GM18951 (cell line): ENCODE measurements around the gene PAQR5.

Experiments
- POLR2A ChIP-seq: IDR thresholded peaks from 4 replicates; pipeline ENCODE4 v1.6.1; 2011; ENCODE audit warnings: mild to moderate bottlenecking; ENCODE audit not compliant: insufficient read length, insufficient read depth; ENCODE audit errors: extremely low read depth
- in situ Hi-C: fragments of 300-500 bp; cut with MboI; formaldehyde crosslinking; loops from one replicate; pipeline ENCODE4 v1.12.0; 2022; ENCODE audit warnings: low sequenced_read_pairs, mixed read lengths, inconsistent platforms; ENCODE audit not compliant: unreplicated experiment

PAQR5 gene

DNA sequence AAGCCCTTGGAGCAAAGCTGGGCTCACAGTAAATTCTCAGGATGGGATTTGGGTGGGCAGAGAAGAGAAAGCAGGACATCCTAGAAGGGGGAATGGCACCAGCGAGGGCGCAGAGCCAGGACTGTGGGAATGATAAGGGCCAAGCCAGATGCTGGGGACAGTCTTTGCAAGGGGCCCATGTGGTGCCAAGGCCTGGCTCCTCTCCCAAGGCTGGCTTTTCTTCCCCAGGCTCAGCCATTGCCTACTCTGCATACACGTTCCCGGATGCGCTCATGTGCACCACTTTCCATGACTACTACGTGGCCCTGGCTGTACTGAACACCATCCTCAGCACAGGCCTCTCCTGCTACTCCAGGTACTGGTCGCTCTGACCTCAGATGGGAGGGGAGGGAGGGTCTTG is 90.7 kb downstream of the PAQR5 start:
- in situ Hi-C loops: loop anchor here (25.0 kb wide), 1 partner anchor 327 kb away; no protein-coding TSS in a partner anchor
- no peak for TF ChIP-seq POLR2A

DNA sequence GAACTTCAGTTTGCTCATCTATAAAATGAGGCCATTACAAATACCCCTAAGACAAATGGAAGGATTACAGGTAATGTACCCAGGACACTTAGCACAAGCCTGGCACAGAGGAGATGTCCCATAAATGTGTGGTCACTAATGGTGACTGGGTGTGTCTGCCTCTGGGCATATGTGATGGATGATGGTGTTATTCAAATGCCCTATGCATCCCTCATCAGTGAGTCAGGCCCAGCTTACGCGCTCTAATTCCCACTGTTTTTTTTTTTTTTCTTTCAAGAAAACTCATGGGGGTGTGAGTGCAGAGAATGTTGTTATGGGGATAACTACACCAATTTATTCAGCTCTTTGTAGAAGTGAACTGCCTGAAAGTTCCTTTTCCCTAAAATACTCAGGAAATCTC is 91.9 kb downstream of the PAQR5 start:
- in situ Hi-C loops: loop anchor here (25.0 kb wide), 1 partner anchor 328 kb away; no protein-coding TSS in a partner anchor
- no peak for TF ChIP-seq POLR2A

DNA sequence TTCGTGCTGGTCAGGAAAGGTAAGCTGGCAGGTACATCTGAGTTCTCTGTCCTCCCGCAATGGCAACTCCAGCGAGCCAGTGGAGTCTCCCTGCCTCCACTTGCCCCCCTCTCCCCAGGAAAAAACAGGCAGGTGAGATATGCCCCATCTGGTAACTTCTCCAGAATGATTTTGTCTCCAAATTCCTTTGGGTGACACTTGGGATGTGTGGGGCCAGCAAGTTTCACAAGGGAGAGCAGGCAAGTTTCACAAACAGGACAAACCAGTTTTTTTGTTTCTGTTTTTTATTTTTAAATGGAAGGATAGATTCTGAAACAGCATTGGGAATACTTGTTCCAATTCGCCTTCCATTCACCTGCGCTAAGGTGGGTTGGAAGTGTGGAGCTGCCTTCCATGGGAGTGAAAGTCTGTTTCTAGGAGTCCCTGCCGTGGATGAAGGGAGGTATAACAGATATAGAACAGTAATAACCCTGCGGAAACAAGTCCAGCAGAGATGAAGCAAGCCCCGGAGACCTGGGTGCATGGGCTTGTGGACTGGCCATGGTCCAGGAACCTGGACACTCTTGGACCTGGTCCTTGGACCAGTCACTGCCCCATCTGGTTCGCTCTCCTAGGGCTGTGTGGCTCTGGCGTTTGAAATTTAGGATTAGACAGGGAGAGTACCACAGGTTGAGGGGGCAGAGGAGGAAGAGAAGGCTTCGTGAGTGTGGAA is 92.5 kb downstream of the PAQR5 start:
- in situ Hi-C loops: loop anchor here (25.0 kb wide), 1 partner anchor 329 kb away; no protein-coding TSS in a partner anchor
- TF ChIP-seq POLR2A: no peak

DNA sequence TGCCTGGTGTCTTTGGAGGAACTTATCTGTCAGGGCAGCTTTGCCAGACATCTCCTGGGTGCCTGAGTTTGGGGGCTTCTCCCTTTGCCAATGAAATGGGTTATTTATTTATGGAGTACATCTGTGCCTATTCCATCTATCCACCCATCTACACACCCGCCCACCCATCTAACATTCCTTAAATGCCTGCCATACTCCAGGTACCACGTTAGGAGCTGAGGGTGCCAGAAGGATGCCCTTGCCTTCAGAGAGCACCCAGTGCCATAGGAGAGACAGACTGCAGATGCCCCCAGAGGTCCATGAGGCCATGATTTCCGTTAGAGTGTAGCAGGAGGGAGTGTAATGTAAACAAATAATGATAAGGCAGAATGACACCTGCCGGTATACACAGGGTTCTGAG is 93.6 kb downstream of the PAQR5 start:
- no peak for TF ChIP-seq POLR2A

DNA sequence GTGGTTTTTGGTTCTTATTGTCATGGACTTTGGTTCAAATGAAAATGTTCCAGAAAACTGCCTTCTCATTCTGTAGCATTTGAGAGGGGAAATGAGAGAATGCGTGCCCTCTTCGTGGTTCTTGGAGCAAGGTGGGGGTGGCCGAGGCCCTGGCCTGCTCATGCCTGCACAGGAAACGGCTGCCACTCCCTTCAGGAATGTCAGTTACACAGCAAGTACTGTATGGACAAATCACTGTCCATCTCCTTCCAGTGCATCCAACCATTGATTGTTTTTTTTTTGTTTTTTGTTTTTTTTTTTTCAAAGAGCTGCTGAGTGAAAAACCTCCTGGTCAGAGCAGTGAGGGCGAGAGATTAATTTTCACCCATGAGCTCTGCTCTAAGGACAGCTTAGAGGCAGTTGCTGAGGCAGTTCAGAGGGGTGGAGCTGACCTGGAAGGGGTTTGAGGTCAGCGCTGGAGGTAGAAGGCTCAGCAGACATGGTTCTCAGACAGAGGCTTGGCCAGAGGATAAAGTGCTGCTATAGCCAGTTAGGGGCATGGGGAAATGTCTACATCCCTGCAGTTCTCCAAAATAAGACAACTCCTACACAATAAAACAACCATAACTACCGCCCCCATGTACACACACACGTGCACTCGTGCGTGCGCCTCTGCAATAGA is 95.2 kb downstream of the PAQR5 start:
- no peak for TF ChIP-seq POLR2A
- in situ Hi-C loops: loop anchor here (25.0 kb wide), 1 partner anchor 332 kb away; no protein-coding TSS in a partner anchor

More for the DNA sequence above, 93.6 kb downstream of the PAQR5 start:
- in situ Hi-C loops: loop anchor here (25.0 kb wide), 1 partner anchor 330 kb away; no protein-coding TSS in a partner anchor

DNA sequence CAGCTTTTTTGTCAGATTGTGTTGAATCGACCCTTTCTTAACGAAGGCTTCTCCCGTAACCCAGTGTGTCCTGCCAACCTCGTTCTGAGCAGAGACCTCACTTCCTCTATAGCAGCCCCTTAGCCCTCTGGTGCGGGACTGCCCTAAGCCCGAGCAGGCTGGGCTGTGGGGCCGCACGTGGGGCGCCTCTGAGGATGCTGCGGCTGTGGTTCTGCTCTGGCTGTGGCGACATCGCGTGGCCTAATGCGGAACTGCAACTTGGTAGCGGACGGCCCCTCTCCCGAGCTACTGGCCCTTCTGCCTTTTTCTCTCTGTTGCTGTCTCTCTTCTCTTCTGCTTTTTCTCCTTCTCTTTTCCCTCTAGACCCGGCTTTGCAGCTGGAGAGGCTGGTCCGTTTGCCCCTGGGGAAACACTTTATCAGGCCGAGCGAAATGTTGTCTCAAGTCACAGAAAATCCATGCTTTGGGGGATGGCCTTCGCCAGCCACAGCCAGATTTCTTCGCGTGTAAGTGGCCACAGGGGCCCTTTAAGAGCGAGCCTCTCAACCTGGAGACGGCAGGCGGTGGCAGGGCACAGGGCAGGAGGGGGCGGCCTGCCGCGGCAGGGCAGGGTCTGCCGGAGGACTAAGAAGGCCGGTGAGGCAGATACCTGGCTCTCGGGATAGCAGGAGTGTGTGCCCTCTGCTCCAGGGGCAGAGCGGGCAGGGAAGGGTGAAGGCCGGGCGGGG is 96.0 kb downstream of the PAQR5 start:
- no peak for TF ChIP-seq POLR2A
- in situ Hi-C loops: loop anchor here (25.0 kb wide), 1 partner anchor 332 kb away; no protein-coding TSS in a partner anchor

DNA sequence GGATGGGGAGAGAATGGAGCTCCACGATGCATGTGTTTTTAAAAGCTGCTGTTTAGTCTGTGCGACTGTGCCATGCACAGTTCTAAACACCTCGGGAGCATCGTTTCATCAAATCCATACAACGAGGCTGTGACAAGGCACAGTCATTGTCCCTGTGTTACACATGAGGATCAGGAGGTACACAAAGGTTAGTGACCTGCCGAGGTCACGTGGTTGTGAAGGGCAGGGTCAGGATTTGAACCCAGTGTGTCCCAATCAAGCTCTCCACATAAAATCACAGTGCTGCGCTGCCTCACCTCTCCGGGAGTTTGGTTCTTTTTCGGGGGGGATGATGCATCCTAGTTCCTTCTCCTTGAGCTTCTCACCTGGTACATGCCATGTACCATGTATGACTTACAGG is 96.7 kb downstream of the PAQR5 start:
- in situ Hi-C loops: loop anchor here (25.0 kb wide), 1 partner anchor 333 kb away; no protein-coding TSS in a partner anchor
- TF ChIP-seq POLR2A: no peak

DNA sequence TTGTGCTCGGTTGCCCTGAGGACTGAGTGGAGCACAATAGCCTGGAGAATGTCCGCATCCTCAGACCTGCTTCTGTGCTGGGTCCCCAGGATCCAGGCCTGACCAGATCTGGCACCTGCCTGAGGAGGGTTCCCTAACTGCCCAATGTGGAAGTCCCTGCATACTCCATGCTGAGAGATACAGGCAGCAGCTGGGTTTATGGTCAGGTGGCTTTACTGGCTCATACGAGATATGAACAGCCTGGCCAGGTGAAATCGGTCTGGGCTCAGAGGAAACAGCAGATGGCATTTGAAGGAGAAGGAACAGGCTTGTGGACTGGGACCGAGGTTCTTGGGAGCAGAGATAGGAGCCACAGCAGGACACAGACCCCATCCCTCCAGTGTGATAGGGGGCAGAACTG is 97.3 kb downstream of the PAQR5 start:
- TF ChIP-seq POLR2A: no peak
- in situ Hi-C loops: loop anchor here (25.0 kb wide), 1 partner anchor 334 kb away; no protein-coding TSS in a partner anchor

DNA sequence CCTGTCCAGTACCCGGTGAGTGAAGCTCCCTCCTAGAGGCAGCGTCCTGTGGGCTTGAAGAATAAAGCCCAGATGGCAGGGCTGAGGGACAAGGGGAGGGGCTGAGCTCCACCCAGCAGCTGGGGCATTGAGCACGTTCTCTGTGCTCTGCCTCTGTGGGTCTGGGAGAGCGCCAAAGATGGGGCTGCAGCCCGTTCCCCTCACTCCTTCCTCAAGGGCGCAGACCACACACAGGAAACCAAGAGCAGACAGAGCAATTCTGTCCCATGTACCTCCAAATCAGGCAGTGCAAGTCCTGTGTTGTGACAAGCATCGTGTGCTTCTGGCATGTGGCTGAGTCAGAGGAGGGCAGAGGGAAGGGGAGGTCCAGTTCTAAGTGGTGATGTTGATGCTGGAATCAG is 99.8 kb downstream of the PAQR5 start:
- TF ChIP-seq POLR2A: no peak
- in situ Hi-C loops: loop anchor here (25.0 kb wide), 1 partner anchor 336 kb away; no protein-coding TSS in a partner anchor

DNA sequence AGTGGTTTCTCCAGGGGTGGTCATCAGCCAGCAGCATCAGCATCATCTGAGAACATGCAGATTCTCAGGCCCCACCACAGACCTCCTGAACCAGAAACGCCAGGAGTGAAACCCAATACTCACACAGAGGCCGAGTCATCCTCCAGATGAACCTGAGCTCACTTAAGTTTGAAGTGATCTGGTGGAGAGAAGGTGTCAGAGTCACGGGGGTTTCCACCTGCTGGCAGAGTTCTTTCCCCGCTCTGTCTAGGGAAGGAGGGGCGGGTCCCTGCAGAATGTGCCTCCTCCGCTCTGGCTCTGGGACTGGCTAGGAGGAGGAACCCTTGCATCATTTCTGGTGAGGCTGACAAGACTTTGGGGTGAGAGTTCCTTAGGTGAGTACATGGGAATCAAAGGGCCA is 102.1 kb downstream of the PAQR5 start:
- in situ Hi-C loops: no loop called here
- no peak for TF ChIP-seq POLR2A

DNA sequence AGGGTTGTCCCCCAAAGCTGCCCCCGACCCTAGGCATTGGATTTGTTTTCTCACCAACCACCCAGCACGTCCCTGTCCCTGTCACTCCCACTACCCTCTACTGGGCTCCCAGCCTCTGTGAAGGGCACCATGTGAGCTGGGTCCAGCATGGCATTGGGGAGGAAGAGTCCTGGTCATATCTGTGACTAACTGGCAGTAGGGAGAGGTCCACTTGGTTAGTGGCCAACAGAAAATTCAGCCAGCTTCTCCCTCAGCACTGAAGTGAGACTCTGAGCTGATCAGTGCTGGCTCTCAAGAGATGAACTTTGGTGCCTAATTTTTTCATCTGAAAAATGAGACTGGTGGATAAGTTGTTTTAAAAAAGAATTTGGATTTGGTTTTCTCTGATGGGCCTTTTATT is 104.1 kb downstream of the PAQR5 start:
- no peak for TF ChIP-seq POLR2A
- in situ Hi-C loops: no loop called here

DNA sequence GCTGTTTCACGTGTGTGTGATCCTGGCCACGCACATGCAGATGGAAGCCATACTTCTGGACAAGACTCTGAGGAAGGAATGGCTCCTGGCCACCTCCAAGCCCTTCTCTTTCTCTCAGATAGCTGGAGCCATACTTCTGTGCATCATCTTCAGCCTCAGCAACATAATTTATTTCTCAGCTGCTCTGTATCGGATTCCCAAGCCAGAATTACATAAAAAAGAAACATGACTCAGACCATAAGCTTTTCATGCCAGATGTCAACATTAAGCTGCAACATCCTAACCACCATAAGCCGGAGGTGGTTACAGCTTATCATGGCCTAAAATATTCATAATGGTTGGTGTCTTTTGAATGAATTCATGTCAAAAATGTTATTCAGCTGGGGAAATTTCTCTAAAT is 104.9 kb downstream of the PAQR5 start:
- in situ Hi-C loops: no loop called here
- TF ChIP-seq POLR2A: no peak

DNA sequence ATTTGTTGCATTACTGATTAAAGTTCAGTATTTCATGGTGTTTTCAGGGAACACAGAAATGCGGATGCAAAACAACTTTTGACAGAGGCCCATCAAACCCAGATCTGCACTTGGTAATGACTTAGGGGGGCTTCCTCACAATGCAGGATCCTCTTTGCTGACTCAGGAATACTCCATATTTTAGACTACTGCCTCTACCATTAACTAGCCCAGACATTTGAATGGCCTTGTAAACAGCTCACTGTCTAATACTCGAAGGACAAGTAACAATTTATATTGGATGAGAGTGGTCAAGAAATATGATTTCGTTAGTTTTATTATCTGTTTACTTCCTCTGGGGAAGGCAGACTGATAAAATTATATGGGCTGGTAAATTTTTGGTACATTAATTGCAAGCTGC is 106.4 kb downstream of the PAQR5 start:
- TF ChIP-seq POLR2A: no peak
- in situ Hi-C loops: no loop called here

DNA sequence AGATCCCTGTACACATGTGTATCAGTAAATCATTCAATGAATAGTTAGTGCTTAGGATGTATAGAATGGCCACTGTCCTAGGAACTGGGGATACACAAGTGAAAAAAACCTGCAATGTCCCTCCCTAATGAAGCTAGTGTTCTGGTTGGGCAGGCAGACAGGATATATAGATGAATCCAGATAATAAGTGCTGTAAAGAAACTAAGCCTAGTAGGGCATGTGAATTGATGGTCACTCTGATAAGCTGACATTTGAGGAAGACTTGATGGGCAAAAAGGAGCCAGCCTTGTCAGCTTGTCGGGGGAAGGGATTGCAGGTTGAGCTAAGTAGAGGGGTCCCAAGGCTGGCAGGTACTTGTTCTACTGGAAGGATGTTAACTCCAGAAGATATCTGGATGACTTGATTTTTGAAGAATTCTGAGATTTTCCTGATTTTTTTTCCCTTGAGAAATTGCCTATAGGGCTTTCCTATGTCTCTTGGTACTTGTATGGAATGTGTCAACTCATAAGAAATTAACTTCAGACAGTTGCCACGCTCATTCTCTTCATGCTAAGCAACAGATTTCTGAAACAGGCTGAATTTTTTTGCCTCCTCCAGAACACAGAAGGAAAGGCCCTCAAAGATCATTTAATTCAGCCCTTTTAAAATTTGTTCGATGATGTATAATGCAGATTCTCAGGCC is 109.1 kb downstream of the PAQR5 start:
- in situ Hi-C loops: no loop called here
- TF ChIP-seq POLR2A: no peak
